MM.1S (cell line): ENCODE results near the gene WIPF2.
A peak's percentile ranks its signal among the peaks of the same experiment; 100 is the strongest.
"Not testable (repeated sequence)": the region's sequence is repeated elsewhere in the genome, so short reads cannot be mapped to it uniquely, and the experiment has no call there.

Experiments
- DNase-seq: peaks from one replicate; pipeline ENCODE4 v3.0.0-alpha.2; 2015
- H2AFZ ChIP-seq: fragments of 300-600 bp; sonication (generic); 2 replicates; pipeline ENCODE4 v1.6.0; 2016; ENCODE audit warnings: antibody characterized with exemption, low read length
- H3F3A ChIP-seq: fragments of 300-600 bp; sonication (generic); 2 replicates; pipeline ENCODE4 v1.6.1; 2016; ENCODE audit warnings: mild to moderate bottlenecking, antibody characterized with exemption, low read length, moderate library complexity, mixed read lengths; ENCODE audit not compliant: insufficient read depth
- H3K27ac ChIP-seq: fragments of 300-600 bp; sonication (generic); 2 replicates; pipeline ENCODE4 v1.5.1; 2016; ENCODE audit warnings: mild to moderate bottlenecking, low read length
- H3K27me3 ChIP-seq: fragments of 300-600 bp; sonication (generic); replicated peaks from 2 replicates; pipeline ENCODE4 v1.6.0; 2016; ENCODE audit warnings: low read length; ENCODE audit not compliant: insufficient read depth
- H3K36me3 ChIP-seq: fragments of 300-600 bp; sonication (generic); replicated peaks from 2 replicates; pipeline ENCODE4 v1.6.1; 2016; ENCODE audit warnings: mild to moderate bottlenecking, low read length, mixed read lengths; ENCODE audit not compliant: insufficient read depth
- H3K4me1 ChIP-seq: fragments of 300-600 bp; sonication (generic); 2 replicates; pipeline ENCODE4 v1.6.1; 2016; ENCODE audit warnings: low read length, mixed read lengths
- H3K4me2 ChIP-seq: fragments of 300-600 bp; sonication (generic); 2 replicates; pipeline ENCODE4 v1.6.0; 2016; ENCODE audit warnings: low read depth, low read length
- H3K4me3 ChIP-seq: fragments of 300-600 bp; sonication (generic); 2 replicates; pipeline ENCODE4 v1.5.1; 2016; ENCODE audit warnings: low read length, mixed read lengths
- H3K79me2 ChIP-seq: fragments of 300-600 bp; sonication (generic); 2 replicates; pipeline ENCODE4 v1.6.1; 2016; ENCODE audit warnings: mixed run types, low read length, mixed read lengths
- H3K9ac ChIP-seq: fragments of 300-600 bp; sonication (generic); 2 replicates; pipeline ENCODE4 v1.6.1; 2016; ENCODE audit warnings: low read length, mixed read lengths
- H3K9me2 ChIP-seq: fragments of 300-600 bp; sonication (generic); replicated peaks from 2 replicates; pipeline ENCODE4 v1.6.1; 2016; ENCODE audit warnings: mild to moderate bottlenecking, low read length, mixed read lengths; ENCODE audit not compliant: insufficient read depth
- H3K9me3 ChIP-seq: fragments of 300-600 bp; sonication (generic); replicated peaks from 2 replicates; pipeline ENCODE4 v1.6.1; 2016; ENCODE audit warnings: mild to moderate bottlenecking, low read length, mixed read lengths; ENCODE audit not compliant: insufficient read depth
- H4K20me1 ChIP-seq: fragments of 300-600 bp; sonication (generic); 2 replicates; pipeline ENCODE4 v1.6.1; 2016; ENCODE audit warnings: mild to moderate bottlenecking, low read length, moderate library complexity, mixed read lengths; ENCODE audit not compliant: insufficient read depth
- CTCF ChIP-seq: fragments of 300-600 bp; sonication (generic); IDR thresholded peaks from 2 replicates; pipeline ENCODE4 v1.5.1; 2016; ENCODE audit warnings: antibody characterized with exemption, low read length, mixed read lengths
- EZH2 ChIP-seq: fragments of 300-600 bp; sonication (generic); optimal IDR thresholded peaks from 2 replicates; pipeline ENCODE3; 2017; ENCODE audit warnings: low read depth, mild to moderate bottlenecking, antibody characterized with exemption, low read length, mixed read lengths
- EZH2phosphoT487 ChIP-seq: fragments of 300-600 bp; sonication (generic); IDR thresholded peaks from 2 replicates; pipeline ENCODE4 v1.6.1; 2018; ENCODE audit warnings: antibody characterized with exemption, low read length

The WIPF2 gene

GRCh38 chr17:40219594-40220338 is 662 bp downstream of the WIPF2 start:
- no peaks in the 10 kb centered on the region for H3K9me2 ChIP-seq
- H4K20me1 ChIP-seq = no peaks in the 10 kb centered on the region
- no peaks in the 10 kb centered on the region for H3K36me3 ChIP-seq
- H3K79me2 ChIP-seq = peaks cover 37% of the 10 kb centered on the region
- H3F3A ChIP-seq = no peaks in the 10 kb centered on the region
- peak overlapping the region; percentile 97 for H3K4me3 ChIP-seq
- TF ChIP-seq EZH2 (no peak), CTCF (no peak), EZH2phosphoT487 (no peak)
- H3K4me2 ChIP-seq = peak overlapping the region; percentile 84
- H3K4me1 ChIP-seq = no peaks in the 10 kb centered on the region; the same call in 1 of the 2 replicates
- DNase-seq = no peak
- H3K9me3 ChIP-seq = no peaks in the 10 kb centered on the region
- H3K27me3 ChIP-seq = no peaks in the 10 kb centered on the region
- H3K27ac ChIP-seq = no peak overlapping the region
- H2AFZ ChIP-seq = peak overlapping the region; percentile 78
- H3K9ac ChIP-seq = peak overlapping the region; percentile 71

DNA sequence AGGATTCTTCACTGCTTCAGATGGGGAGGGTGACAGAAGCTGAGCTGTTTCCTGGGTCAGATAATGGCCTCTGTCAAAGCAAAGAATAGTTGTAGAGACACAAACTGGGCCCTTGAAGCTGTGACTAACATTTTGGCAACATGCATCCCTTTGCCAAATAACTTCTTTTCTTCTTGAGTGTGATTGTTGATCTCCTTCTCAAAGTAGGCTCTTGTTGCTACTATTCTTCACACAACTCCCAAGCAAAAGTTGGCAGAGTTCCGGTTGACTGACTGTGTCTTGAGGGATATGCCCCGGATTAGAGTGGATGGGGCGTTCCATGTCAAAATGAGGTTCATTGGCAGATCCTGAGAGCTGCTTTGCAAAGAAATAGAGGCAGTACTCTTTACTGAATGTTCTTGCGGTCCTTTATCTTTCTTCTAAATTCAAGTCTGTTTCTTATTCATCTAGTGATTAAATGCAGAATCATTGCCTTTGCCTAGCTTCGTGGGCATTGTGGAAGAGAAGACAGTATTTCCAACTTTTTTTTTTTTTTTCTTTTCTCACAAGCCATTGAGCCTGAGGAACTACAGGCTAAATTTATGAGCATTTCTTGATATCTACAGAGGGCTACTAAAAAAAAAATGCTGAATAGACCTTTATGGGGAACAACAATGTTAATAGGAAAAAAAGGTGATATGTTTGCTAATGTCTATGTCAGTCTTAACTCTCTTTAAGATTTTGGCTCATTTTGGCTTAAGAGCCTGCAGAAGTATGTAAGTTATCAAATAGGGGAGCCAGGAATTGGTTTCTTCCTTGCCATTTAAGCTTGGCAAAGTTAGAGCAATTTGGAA is 5.8 kb downstream of the WIPF2 start:
- H4K20me1 ChIP-seq = no peaks in the 10 kb centered on the region
- peaks cover 59% of the 10 kb centered on the region for H3K79me2 ChIP-seq
- H3K27ac ChIP-seq = no peak overlapping the region
- no peak overlapping the region for H3K4me3 ChIP-seq
- DNase-seq = no peak
- H2AFZ ChIP-seq = no peak overlapping the region
- no peaks in the 10 kb centered on the region for H3K9me2 ChIP-seq
- no peaks in the 10 kb centered on the region for H3F3A ChIP-seq
- H3K4me2 ChIP-seq = no peak overlapping the region
- no peaks in the 10 kb centered on the region for H3K27me3 ChIP-seq
- TF ChIP-seq EZH2 (no peak), EZH2phosphoT487 (no peak), CTCF (no peak)
- no peaks in the 10 kb centered on the region for H3K36me3 ChIP-seq
- H3K9ac ChIP-seq = no peak overlapping the region
- no peaks in the 10 kb centered on the region; the same call in 1 of the 2 replicates for H3K4me1 ChIP-seq
- H3K9me3 ChIP-seq = no peaks in the 10 kb centered on the region

GRCh38 chr17:40229146-40229545 is 10.0 kb downstream of the WIPF2 start:
- H3K27me3 ChIP-seq, H3K9me3 ChIP-seq, H3K4me1 ChIP-seq, H4K20me1 ChIP-seq, H3K36me3 ChIP-seq, H3K4me3 ChIP-seq, H2AFZ ChIP-seq, H3K4me2 ChIP-seq, DNase-seq, H3K9me2 ChIP-seq, H3K9ac ChIP-seq, H3F3A ChIP-seq, H3K27ac ChIP-seq: not testable (repeated sequence)
- H3K79me2 ChIP-seq = peaks cover 44% of the 10 kb centered on the region
